Retinal pigment epithelial cell (primary cell): ENCODE data around the gene CDC45.
A peak's percentile ranks its signal among the peaks of the same experiment; 100 is the strongest.

Source experiments
- DNase-seq: peaks from one replicate; pipeline ENCODE4 v3.0.0-alpha.2; 2010; ENCODE audit warnings: low read depth
- H3K4me3 ChIP-seq: 2 replicates; pipeline ENCODE4 v1.5.1; 2011; ENCODE audit warnings: mild to moderate bottlenecking, low read length, control low read depth, moderate library complexity
- CTCF ChIP-seq: conservative IDR thresholded peaks from 2 replicates; pipeline ENCODE4 v1.5.1; 2011; ENCODE audit warnings: low read depth, low read length, control low read depth, inconsistent platforms

The CDC45 gene

GRCh38 chr22:19494001-19494560, 14.4 kb downstream of the CDC45 start:
- TF ChIP-seq CTCF, result no peak

GRCh38 chr22:19494676-19495173, 15.0 kb downstream of the CDC45 start:
- TF ChIP-seq CTCF, result no peak
- no peak for DNase-seq
- H3K4me3 ChIP-seq, result no peak overlapping the region

More at GRCh38 chr22:19494001-19494560, 14.4 kb downstream of the CDC45 start:
- no peak for DNase-seq
- H3K4me3 ChIP-seq, result no peak overlapping the region

GRCh38 chr22:19495562-19496323, 16.0 kb downstream of the CDC45 start:
- DNase-seq, result no peak
- H3K4me3 ChIP-seq, result no peak overlapping the region
- peak; percentile 11 for TF ChIP-seq CTCF

- TF ChIP-seq CTCF, result no peak
- DNase-seq, result no peak
- no peak overlapping the region for H3K4me3 ChIP-seq
Observed at GRCh38 chr22:19496324-19496630, 16.6 kb downstream of the CDC45 start.

- peak; percentile 51 for DNase-seq
- no peak overlapping the region for H3K4me3 ChIP-seq
- no peak for TF ChIP-seq CTCF
Observed at GRCh38 chr22:19497245-19497644, 17.5 kb downstream of the CDC45 start.

GRCh38 chr22:19498154-19498865, 18.6 kb downstream of the CDC45 start:
- TF ChIP-seq CTCF, result no peak
- H3K4me3 ChIP-seq, result no peak overlapping the region

More at GRCh38 chr22:19498154-19498865, 18.6 kb downstream of the CDC45 start:
- DNase-seq, result no peak
